Activated T-cell treated with anti-CD3 and anti-CD28 coated beads for 48 hours (primary cell): ENCODE data around the gene ITGAX.
"Not testable (repeated sequence)": the region's sequence is repeated elsewhere in the genome, so short reads cannot be mapped to it uniquely, and the experiment has no call there.

ENCODE experiments used
- DNase-seq: peaks from one replicate; pipeline ENCODE4 v3.0.0-alpha.2; 2020; ENCODE audit warnings: low read depth

The ITGAX gene

DNA sequence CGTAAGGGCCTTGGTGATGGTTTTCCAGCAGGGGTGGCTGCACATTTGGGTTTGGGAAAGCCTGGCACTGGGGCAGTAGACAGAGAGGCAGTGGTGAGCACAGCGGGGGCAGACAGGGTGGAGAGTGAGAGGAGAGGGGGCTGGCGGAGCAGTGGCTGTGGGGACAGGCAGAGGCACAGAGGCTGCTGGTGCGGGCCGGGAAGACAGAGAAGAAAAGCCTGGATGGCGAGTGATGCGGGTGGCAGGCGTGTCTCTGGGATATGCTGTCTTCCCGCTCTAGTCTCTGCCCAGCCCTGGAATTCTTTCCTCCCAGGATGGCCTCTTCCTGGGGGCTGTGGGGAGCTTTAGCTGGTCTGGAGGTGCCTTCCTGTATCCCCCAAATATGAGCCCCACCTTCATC lies 55.1 kb downstream of the ITGAX start:
- DNase-seq, result no peak

DNA sequence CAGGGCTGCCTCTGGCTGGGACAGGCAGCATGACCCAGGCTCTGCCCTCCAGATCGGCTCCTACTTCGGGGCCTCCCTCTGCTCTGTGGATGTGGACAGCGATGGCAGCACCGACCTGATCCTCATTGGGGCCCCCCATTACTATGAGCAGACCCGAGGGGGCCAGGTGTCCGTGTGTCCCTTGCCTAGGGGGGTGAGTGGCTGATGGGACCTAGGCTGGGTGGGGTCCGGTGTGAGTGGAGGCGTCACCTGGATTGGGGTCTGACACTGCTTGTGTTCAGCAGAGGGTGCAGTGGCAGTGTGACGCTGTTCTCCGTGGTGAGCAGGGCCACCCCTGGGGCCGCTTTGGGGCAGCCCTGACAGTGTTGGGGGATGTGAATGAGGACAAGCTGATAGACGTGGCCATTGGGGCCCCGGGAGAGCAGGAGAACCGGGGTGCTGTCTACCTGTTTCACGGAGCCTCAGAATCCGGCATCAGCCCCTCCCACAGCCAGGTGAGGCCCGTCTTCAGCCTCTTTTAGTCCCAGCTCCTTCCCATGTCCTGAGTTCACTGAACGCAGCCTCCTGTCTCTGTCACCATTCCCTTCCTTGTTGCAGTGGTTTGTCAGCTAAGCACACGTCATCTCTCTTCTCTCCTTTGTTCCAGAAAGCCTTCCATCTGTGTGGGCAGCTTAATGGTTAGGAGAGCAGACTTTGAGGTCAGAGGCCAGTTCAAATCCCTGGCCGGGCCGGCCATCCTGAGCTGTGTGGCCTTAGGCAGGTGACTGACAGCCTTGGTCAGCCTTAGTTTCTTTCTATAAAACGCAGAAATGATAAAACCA lies 56.3 kb downstream of the ITGAX start:
- DNase-seq, result no peak

DNA sequence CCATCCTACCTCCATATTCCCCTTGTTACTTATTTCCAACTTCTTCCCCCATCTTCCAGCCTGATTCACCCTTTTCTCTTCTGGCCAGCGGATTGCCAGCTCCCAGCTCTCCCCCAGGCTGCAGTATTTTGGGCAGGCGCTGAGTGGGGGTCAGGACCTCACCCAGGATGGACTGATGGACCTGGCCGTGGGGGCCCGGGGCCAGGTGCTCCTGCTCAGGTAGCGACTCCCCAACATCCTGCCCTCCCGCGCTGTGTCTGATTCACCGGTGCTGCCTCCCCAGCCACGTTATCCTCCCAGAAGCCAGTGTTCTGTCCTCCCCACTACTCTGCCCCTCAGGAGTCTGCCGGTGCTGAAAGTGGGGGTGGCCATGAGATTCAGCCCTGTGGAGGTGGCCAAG lies 57.8 kb downstream of the ITGAX start:
- no peak for DNase-seq

DNA sequence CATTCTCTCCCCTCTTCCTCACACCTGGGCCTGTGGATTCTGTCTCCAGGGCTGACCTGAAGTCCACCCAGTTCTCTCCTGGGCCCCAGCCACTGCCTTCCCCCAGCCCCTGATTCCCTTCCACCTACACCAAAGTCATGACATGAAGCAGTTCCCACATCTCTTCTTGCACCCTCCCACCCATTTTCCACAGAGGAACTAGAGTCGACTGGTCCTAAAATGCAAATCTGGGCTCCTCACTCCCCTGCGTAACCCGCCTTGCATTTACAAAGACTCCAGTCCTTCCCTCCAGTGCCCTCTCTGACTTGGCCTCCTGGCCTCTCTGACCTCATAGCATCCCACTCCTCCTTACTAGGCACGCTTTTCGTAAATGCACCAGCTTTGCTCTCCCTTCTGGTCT lies 58.4 kb downstream of the ITGAX start:
- DNase-seq, result no peak

DNA sequence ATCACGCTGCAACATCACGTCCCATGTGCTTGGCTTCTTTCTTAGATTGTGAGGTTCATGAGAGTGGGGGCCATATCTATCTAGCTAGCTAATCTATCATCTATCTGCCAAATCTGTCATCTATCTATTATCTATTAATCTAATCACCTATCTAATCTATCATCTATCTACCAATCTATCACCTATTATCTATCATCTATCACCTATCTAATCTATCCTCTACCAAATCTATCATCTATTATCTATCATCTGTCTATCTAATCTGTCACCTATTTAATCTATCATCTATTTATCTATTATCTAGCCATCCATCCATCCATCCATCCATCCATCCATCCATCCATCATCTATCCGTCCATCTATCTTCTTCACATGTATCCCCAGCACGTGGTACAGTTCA lies 59.0 kb downstream of the ITGAX start:
- DNase-seq, result no peak

DNA sequence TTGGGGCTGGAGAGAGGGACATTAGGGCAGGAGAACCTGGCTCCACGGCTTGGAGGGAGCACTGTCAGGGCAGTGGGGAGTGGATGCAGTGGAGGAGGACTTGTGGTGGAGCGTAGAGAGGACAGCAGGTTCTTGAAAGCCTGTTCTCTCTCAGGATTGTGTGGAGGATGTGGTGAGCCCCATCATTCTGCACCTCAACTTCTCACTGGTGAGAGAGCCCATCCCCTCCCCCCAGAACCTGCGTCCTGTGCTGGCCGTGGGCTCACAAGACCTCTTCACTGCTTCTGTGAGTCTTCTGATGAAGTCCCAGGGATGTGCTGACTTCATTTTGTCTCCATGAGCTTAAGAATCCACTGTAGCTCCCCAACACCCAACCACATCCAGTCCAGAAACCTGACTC lies 59.7 kb downstream of the ITGAX start:
- DNase-seq, result no peak

DNA sequence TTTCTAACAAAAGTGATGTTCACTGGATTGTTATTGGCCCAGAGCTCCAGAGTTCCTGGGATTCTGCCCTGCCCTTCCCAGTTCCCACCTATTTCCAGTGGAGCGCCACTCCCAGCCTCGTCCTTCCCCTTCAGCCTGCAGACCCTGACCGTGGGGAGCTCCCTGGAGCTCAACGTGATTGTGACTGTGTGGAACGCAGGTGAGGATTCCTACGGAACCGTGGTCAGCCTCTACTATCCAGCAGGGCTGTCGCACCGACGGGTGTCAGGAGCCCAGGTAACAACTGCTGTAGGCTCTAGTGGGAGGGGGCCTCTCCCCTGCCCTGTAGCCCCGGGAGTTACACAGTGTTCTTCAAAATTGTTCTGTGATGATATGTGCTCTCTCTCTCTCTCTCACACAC lies 61.4 kb downstream of the ITGAX start:
- DNase-seq, result no peak

DNA sequence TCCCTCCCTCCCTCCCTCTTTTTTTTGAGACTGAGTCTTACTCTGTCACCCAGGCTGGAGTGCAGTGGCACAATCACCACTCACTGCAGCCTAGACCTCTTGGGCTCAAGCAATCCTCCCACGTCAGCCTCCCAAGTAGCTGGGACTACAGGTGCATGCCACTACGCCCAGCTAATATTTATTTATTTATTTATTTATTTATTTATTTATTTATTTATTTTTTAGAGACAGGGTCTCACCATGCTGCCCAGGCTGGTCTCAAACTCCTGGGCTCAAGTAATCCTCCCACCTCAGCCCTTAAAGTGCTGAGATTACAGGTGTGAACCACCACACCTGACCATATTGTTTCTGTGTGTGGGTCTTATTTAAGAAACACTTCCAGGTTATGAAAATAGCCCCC lies 62.1 kb downstream of the ITGAX start:
- DNase-seq, result not testable (repeated sequence)

DNA sequence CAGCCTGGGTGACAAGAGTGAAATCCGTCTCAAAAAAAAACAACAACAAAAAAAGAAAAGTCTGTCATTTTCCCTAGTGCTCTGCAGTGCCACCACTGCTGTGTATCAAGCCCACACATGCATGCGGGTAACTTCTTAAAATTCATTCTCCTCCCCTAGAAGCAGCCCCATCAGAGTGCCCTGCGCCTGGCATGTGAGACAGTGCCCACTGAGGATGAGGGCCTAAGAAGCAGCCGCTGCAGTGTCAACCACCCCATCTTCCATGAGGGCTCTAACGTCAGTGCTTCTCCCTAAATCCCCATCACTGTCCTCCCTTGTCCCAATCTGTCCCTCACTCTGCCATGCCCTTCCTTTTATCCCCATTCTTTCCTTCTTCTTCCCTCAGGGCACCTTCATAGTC lies 62.9 kb downstream of the ITGAX start:
- no peak for DNase-seq

DNA sequence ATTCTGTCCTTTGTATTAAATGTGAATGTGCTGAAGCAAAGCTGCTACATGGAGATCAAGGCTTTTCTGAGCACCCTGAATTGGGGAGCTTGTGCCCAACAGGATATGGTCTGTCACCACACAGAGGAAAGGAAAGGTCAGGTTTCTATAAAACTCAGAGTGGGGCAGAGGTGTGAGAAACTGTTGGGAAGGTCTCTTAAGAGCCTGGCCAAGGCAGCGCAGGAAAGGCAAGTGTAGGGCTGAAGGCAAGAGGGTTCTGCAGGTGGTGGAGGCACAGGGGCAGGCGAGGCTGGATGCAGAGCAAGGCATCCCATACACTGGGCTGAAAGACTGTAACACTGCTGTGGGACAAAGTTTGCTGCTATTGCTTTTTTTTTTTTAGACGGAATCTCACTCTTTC lies 65.1 kb downstream of the ITGAX start:
- DNase-seq, result no peak

DNA sequence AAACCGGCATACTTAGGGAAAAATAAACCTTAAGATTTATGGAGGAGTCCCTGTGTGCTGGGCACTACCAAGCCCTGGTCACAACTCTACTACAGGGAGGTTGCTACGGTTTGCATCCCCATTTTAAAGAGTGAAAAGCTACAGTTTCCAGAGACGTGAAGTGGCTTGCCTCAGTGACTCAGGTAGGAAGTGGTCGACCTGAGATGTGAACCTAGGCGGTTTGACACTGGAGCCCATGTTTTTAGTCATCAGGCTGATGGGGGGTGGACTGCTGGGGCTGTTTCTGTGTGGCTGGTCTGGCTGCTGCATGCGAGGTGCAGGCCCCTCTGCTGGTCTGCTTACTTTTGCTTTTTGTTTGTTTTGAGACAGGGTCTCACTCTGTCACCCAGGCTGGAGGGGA lies 66.6 kb downstream of the ITGAX start:
- DNase-seq, result peak; percentile 56

DNA sequence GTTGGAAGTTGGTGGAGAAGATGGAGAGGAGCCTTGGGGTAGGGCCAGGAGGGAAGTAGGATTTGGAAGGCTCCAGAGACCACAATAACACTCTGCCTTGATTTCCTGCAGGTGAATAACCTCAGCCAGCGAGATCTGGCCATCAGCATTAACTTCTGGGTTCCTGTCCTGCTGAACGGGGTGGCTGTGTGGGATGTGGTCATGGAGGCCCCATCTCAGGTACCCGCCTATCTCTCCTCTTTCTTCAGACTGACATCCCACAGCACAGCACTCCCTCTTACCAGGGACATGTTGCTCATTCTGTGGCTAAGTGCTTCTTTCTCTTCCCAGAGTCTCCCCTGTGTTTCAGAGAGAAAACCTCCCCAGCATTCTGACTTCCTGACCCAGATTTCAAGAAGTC lies 68.3 kb downstream of the ITGAX start:
- DNase-seq, result no peak

DNA sequence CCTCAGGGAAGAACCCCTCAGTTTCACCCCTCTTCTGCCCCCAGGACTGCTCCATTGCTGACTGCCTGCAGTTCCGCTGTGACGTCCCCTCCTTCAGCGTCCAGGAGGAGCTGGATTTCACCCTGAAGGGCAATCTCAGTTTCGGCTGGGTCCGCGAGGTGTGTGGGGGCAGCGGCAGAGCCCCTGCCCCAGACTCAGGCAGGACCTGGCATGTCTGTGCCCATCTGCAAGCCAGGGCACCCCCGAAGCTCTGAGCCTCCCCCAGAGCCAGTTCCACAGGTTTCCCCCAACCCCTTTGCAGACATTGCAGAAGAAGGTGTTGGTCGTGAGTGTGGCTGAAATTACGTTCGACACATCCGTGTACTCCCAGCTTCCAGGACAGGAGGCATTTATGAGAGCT lies 68.8 kb downstream of the ITGAX start:
- no peak for DNase-seq

DNA sequence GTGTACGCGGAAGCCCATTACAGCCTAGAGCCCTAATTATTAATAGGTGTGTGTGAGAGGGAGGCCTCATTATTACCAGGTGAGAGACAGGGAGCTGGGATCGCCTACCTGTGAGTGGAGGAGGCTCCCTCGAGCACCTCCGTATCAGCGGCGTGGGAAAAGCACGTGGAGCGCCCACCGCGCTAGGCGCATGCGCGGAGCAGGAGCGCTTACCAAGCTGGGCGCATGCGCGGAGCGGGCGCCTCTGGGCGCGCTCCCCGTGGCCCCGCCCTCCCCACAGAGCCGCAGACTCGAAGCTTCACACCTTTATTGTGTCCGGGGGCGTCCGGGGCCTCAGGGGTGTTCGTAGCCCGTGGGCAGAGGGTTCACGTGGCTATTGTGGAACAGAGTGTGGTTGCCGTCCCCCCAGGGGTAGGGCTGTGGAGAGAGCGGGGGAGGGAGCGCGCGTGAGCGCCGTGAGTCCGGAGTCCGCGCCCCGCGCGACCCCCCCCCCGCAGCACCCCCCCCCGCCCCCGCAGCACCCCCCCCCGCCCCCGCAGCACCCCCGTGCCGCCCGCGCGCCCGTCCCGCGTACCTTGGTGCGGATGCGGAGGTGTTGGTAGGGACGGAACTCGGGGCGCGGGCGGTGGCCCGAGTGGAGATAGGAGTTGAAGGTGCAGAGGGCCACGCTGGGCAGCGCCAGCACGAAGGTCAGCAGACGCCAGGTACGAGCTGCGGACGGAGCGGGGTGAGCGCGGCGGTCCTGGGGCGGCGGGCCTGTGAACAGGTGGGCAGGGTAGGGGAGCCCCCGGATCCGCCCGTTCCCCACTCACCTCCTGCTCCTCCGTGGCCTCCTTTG lies 72.7 kb downstream of the ITGAX start:
- peak; percentile 68 for DNase-seq

DNA sequence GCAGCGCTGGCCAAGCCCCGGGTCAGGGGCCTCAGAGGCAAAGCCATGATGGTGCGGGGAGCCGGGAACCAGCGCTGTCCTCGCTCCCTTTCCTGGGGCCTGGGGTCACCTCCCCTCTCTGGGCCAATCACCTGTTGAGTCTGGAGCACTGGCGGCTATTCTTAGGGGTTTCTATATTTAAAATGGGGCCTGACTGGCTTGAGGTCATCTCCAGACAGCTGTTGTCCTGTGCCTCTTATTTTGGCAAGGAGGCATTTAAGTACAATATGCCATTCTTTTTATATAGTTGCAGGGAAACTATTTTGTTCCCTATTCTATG lies 73.3 kb downstream of the ITGAX start, which contains the start of gene COX6A2:
Gene COX6A2 (minus strand): TSS at position 82 of the 319 bp plus-strand sequence. CDS start 35 bp downstream, at position 47.
- no peak for DNase-seq

DNA sequence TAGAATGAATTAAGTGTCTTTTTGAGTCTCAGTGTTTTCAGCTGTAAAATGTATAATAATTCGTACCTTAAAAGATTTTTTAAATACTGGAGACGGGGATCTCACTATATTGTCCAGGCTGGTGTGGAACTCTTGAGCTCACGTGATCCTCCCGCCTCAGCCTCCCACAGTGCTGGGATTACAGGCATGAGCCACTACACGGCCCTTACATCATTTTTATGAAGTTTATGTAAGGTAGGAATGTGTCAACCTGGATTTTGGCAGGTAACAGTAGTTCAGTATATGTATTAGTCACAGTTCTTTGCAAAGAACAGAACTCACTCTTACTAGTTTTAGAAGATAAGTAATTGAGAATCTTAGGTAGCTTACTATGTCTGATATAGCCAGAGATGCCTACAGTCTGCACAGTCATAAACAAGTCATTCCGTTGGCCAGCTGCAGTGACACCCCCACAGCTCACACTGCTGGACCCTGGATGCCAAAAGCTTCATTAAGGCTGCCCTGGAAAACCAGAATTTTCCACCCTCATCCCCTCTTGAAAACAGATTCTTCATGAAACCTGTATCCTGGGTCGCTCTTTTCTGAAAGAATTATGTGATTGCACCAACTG lies 73.8 kb downstream of the ITGAX start:
- DNase-seq, result no peak

DNA sequence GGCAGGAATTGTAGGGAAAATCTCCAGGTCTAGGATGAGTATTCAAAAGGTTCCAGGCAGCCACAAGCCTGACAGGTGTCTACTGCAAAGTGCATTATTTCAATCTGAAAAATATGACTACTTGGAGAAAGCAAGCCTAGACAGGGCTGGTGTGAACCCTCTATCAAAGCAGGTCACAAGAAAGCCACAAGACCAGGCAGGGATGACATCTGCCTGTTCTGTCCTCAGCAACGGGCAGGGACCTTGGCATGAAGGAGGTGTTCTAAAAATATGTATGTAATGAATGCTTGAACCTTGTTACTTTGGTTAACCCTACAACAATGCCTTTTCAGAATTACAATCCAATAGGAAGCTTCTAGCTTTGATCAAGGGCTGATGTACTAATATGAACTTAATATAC lies 74.3 kb downstream of the ITGAX start:
- DNase-seq, result no peak

DNA sequence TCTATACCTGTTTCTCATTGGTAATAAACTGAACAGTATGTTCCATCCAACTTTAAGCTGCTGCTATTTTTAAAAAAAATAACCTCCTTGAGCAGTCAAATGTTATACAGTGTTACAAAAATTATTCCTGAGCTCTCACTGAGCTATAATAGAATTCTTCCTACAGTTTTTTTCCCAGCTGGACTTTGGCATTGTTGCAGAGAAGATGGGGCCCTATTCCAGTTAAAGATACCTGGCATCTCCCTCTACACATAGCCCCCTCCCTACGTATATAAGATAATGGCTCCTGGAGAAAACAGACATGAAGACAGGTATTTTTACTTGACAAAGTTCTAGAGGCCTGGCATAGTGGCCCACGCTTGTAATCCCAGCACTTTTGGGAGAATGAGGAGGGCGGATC lies 74.8 kb downstream of the ITGAX start:
- no peak for DNase-seq

DNA sequence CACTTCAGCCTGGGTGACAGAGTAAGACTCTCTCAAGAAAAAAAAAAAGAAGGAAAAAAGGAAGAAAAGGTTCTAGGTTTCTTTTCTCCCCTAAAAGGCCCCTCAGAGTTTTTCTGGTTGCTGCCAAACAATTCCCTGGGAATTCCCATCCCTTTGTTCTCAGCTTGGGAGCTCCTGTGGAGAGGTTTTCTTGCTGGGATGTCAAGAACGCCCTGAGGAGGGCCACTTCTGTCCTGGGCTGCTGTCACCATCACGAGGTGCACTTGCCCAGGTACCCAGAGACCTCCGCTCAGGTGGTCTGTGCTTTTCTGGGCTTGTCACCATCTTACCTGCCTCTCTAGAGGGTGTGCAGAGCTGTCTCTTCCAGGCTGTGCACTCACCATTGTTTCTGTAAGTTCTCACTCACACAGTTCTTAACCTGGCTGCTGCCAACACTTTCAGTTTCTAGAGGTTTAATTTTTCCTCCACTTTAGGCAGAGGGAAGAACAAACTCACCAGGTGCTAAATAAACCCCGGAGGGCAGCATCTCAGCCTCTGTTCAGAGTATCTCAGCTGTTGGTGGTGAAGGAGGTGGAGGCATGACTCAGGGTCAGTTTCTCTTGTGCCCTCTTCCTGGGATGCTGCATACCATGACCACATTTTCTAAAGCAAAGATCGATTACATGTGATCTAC lies 75.5 kb downstream of the ITGAX start:
- no peak for DNase-seq
